Measurements from ENCODE around the gene RNF215.

Gene RNF215

GRCh38 chr22:30332994-30333706 lies 54.1 kb downstream of the RNF215 start:
- no peak for DNase-seq (ENCODE audit: low spot score)

GRCh38 chr22:30332551-30332950 lies 54.7 kb downstream of the RNF215 start:
- DNase-seq (ENCODE audit: low spot score) = no peak
